Subcutaneous adipose tissue (tissue), 4 donors: Measurements from ENCODE around the gene CRTC1. TPM values are rescaled to one million over a fixed set of nuclear protein-coding genes. Genes with fewer than 3 reads are reported as not detected.

ENCODE experiments used
- CTCF ChIP-seq: fragments of 450-650 bp; IDR thresholded peaks from one replicate; pipeline ENCODE4 v1.5.1; 2016; ENCODE audit warnings: low read depth, mild to moderate bottlenecking, control low read depth, antibody characterized with exemption, moderate library complexity
- total RNA-seq, 4 donors: library from RNA; depleted of rRNA; stranded (reverse); fragments of >200 nt; gene quantifications; one replicate each; pipeline ENCODE4 v1.1.0, GENCODE V29; 2016

CRTC1 gene
- total RNA-seq, 4 donors from 2014 or later, result 2.0 to 8.3 (median 3.9) TPM

- no peak for TF ChIP-seq CTCF
These were observed 148.2 kb downstream of the CRTC1 start, which contains the start of gene UPF1 for GRCh38 chr19:18831524-18832305. Gene UPF1, plus strand, starts transcription at chr19:18831959. Its CDS starts 251 bp downstream, at chr19:18832210.

Other genes starting within 250 kb of the CRTC1 start
- gene ISYNA1, start 245.5 kb upstream of the CRTC1 start, total RNA-seq, result 10 to 100 TPM in 3 of 4 donors, 1 to 10 TPM in 1; 9.9 to 50.5 (median 11.4) TPM
- 10 to 100 TPM; 14.3 to 16.1 (median 15.3) TPM for gene ELL, start 161.6 kb upstream of the CRTC1 start, total RNA-seq
- gene FKBP8, start 140.1 kb upstream of the CRTC1 start, total RNA-seq, result 100 to 1,000 TPM; 105 to 369 (median 280) TPM
- 100 to 1,000 TPM in 3 of 4 donors, 10 to 100 TPM in 1; 97.2 to 145 (median 120) TPM for gene KXD1, start 125.8 kb upstream of the CRTC1 start, total RNA-seq
- gene UBA52, start 111.8 kb upstream of the CRTC1 start, total RNA-seq, result 100 to 1,000 TPM; 498 to 791 (median 619) TPM
- gene REX1BD, start 94.9 kb upstream of the CRTC1 start, total RNA-seq, result 100 to 1,000 TPM in 2 of 4 donors, 10 to 100 TPM in 2; 49.1 to 128 (median 99.7) TPM
- gene CRLF1, start 76.9 kb upstream of the CRTC1 start, total RNA-seq, result 100 to 1,000 TPM in 2 of 4 donors, 10 to 100 TPM in 2; 28.5 to 117 (median 84.3) TPM
- 1 to 10 TPM in 1 of 4 donors, under 1 TPM in 2, not detected in 1; 0.34 to 2.1 (median 0.88) TPM for gene TMEM59L, start 70.8 kb upstream of the CRTC1 start, total RNA-seq
- gene KLHL26, start 46.7 kb upstream of the CRTC1 start, total RNA-seq, result 10 to 100 TPM in 2 of 4 donors, 1 to 10 TPM in 2; 6.7 to 29.0 (median 12.1) TPM
- 10 to 100 TPM in 3 of 4 donors, 1 to 10 TPM in 1; 6.2 to 48.0 (median 14.2) TPM for gene COMP, start 107.6 kb downstream of the CRTC1 start, total RNA-seq
- 100 to 1,000 TPM in 1 of 4 donors, 10 to 100 TPM in 3; 39.8 to 115 (median 68.3) TPM for gene UPF1, start 148.3 kb downstream of the CRTC1 start, total RNA-seq
- not detected for gene CERS1, start 212.5 kb downstream of the CRTC1 start, total RNA-seq
- 100 to 1,000 TPM in 3 of 4 donors, 10 to 100 TPM in 1; 97.3 to 164 (median 144) TPM for gene COPE, start 235.7 kb downstream of the CRTC1 start, total RNA-seq
- gene DDX49, start 236.0 kb downstream of the CRTC1 start, total RNA-seq, result 10 to 100 TPM; 17.0 to 38.2 (median 28.9) TPM